ENCODE data around the gene CD82. TPM values are rescaled to one million over a fixed set of nuclear protein-coding genes. Genes with fewer than 3 reads are reported as not detected.

The CD82 gene
- total and polyA plus RNA-seq, 2 of the 13 experiments (the other 11 are each of a cell fraction or from before 2014, with no cell fraction given) = 0.05 TPM; not detected in 1

GRCh38 chr11:44628730-44629700 lies 63.6 kb downstream of the CD82 start:
- intact Hi-C loops (cut with micrococcal nuclease; ENCODE audit: unreplicated experiment) (no loop called here), in situ Hi-C loops (cut with HindIII; ENCODE audit: extremely low pct_ligation_motif_present, low pct_unique_long_range_greater_than_20kb) (loop anchor here (10.0 kb wide), 1 partner anchor 136 kb away; no protein-coding TSS in a partner anchor)
- no TSS peak for BruUV-seq (replicated peaks)
- ChIA-PET POLR2A (no interaction called here), CTCF (ENCODE audit: low intra/inter-chr PET ratio, low total read pairs) (no interaction called here)
- no peak overlapping the region for H3K9ac ChIP-seq (ENCODE audit: insufficient read depth, low read depth, low read length)
- no peak overlapping the region for H3K4me3 ChIP-seq (replicated peaks in 1 of 3; ENCODE audit: insufficient read depth in 1 of 3, low read depth in 2 of 3, low read length in 3 of 3)
- no peak for ATAC-seq
- H2AFZ ChIP-seq (ENCODE audit: low read length) = no peak overlapping the region
- H4K20me1 ChIP-seq (ENCODE audit: insufficient read depth, low read length) = no peaks in the 10 kb centered on the region
- no peak overlapping the region for H3K27ac ChIP-seq (ENCODE audit: extremely low read length, insufficient read depth, low read length)
- WGBS (ENCODE audit: low lambda C conversion rate) = 37% methylated on average over 10 of the region's 14 CpGs
- no peaks in the 10 kb centered on the region for H3K4me1 ChIP-seq (ENCODE audit: insufficient read depth, low read length)
- no peaks in the 10 kb centered on the region for H3K79me2 ChIP-seq (ENCODE audit: insufficient read depth, low read length)
- H3K36me3 ChIP-seq (replicated peaks in 1 of 2; ENCODE audit: control insufficient read depth in 1 of 2, insufficient read depth in 2 of 2, low read length in 2 of 2) = no peaks in the 10 kb centered on the region
- no peak for FAIRE-seq
- no peak for DNase-seq (ENCODE audit: low spot score)
- H3K9me3 ChIP-seq (ENCODE audit: low read length) = no peaks in the 10 kb centered on the region
- peaks cover 3 to 13% of the 10 kb centered on the region in 2 experiments; a peak in 3 of 5 replicates for H3K27me3 ChIP-seq (ENCODE audit: control insufficient read depth in 1 of 2, insufficient read depth in 2 of 2, low read length in 2 of 2)
- no peak overlapping the region for H3K4me2 ChIP-seq (ENCODE audit: low read depth, low read length)
- TF ChIP-seq ZNF580 (CRISPR knock-in tag; IDR thresholded peaks at IDR 0.05; ENCODE audit: borderline replicate concordance, low read depth) = no peak
- no peak for TF ChIP-seq ZNF607 (CRISPR knock-in tag; IDR thresholded peaks at IDR 0.05; ENCODE audit: borderline replicate concordance)
- no peak for TF ChIP-seq ZNF224 (CRISPR knock-in tag; IDR thresholded peaks at IDR 0.05)
- no peak for TF ChIP-seq ZNF770 (CRISPR knock-in tag; IDR thresholded peaks at IDR 0.05)
- no peak for TF ChIP-seq ARNTL (CRISPR knock-in tag; IDR thresholded peaks at IDR 0.05)
- no peak for TF ChIP-seq TERF1 (CRISPR knock-in tag; IDR thresholded peaks at IDR 0.05)
- TF ChIP-seq RBAK (CRISPR knock-in tag; IDR thresholded peaks at IDR 0.05) = no peak
- no peak for TF ChIP-seq RFX1 (IDR thresholded peaks at IDR 0.05)
- TF ChIP-seq GATAD1 (CRISPR knock-in tag; IDR thresholded peaks at IDR 0.05) = no peak
- no peak for TF ChIP-seq ZNF547 (CRISPR knock-in tag; IDR thresholded peaks at IDR 0.05)
- TF ChIP-seq ZNF512B (CRISPR knock-in tag; IDR thresholded peaks at IDR 0.05; ENCODE audit: borderline replicate concordance) = no peak
- TF ChIP-seq, protein P1, sequence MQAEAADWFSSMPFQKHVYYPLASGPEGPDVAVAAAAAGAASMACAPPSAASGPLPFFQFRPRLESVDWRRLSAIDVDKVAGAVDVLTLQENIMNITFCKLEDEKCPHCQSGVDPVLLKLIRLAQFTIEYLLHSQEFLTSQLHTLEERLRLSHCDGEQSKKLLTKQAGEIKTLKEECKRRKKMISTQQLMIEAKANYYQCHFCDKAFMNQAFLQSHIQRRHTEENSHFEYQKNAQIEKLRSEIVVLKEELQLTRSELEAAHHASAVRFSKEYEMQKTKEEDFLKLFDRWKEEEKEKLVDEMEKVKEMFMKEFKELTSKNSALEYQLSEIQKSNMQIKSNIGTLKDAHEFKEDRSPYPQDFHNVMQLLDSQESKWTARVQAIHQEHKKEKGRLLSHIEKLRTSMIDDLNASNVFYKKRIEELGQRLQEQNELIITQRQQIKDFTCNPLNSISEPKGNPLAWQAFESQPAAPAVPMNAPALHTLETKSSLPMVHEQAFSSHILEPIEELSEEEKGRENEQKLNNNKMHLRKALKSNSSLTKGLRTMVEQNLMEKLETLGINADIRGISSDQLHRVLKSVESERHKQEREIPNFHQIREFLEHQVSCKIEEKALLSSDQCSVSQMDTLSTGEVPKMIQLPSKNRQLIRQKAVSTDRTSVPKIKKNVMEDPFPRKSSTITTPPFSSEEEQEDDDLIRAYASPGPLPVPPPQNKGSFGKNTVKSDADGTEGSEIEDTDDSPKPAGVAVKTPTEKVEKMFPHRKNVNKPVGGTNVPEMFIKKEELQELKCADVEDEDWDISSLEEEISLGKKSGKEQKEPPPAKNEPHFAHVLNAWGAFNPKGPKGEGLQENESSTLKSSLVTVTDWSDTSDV (CRISPR knock-in tag; IDR thresholded peaks at IDR 0.05) = no peak
- no peak for TF ChIP-seq TGIF2 (CRISPR knock-in tag; IDR thresholded peaks at IDR 0.05)
- TF ChIP-seq HDAC1 (CRISPR knock-in tag; IDR thresholded peaks at IDR 0.05) = no peak
